ENCODE measurements around the gene KLF1. TPM values are rescaled to one million over a fixed set of nuclear protein-coding genes. Genes with fewer than 3 reads are reported as not detected.

Gene KLF1
- total and polyA plus RNA-seq, 2 of the 8 experiments (the other 6 are each of a cell fraction or from before 2014, with no cell fraction given) = 0.84 to 0.91 TPM

- Histone ChIP-seq H4K5ac (ENCODE audit: insufficient read length, low read depth, low read length) (no peak overlapping the region), H2AFZ (ENCODE audit: low read length) (no peak overlapping the region), H3K4me2 (ENCODE audit: insufficient read depth in 1 of 2, low read depth in 2 of 2, low read length in 2 of 2) (no peak overlapping the region), H3K9me3 (ENCODE audit: insufficient read depth in 2 of 2, low read depth in 1 of 2, low read length in 1 of 2) (peaks cover 2 to 9% of the 10 kb centered on the region in 2 experiments; a peak in 1 of 4 replicates), H2BK12ac (ENCODE audit: low read depth, low read length) (peak overlapping the region; percentile 23; the same call in 1 of the 2 replicates), H3K27me3 (replicated peaks in 1 of 4; ENCODE audit: control insufficient read depth in 3 of 4, extremely low read depth in 1 of 4, insufficient read depth in 3 of 4, low read length in 3 of 4) (peaks cover 6 to 12% (median 11%) of the 10 kb centered on the region in 4 experiments), H3K36me3 (ENCODE audit: control insufficient read depth in 2 of 4, insufficient read depth in 4 of 4, low read length in 3 of 4) (peaks cover 5 to 14% (median 10%) of the 10 kb centered on the region in 4 experiments; a peak in 5 of 8 replicates), H3K4me3 (ENCODE audit: extremely low read depth in 1 of 4, insufficient read depth in 2 of 4, low read depth in 3 of 4, low read length in 4 of 4) (no peak overlapping the region), H2AK5ac (ENCODE audit: low read depth, low read length) (peak overlapping the region; percentile 65; the same call in 1 of the 2 replicates), H4K8ac (ENCODE audit: extremely low read depth, insufficient read depth, low read length) (no peak overlapping the region), H3K79me1 (ENCODE audit: low read depth, low read length) (no peaks in the 10 kb centered on the region), H3K27ac (ENCODE audit: low read depth, low read length) (no peak overlapping the region), H3K56ac (replicated peaks; ENCODE audit: insufficient read length, low read depth, low read length) (no peak overlapping the region), H4K91ac (replicated peaks; ENCODE audit: insufficient read length, low read length) (no peak overlapping the region), H2BK5ac (ENCODE audit: low read depth, low read length) (no peak overlapping the region), H3K9ac (replicated peaks in 1 of 4; ENCODE audit: extremely low read depth in 1 of 4, low read depth in 3 of 4, low read length in 3 of 4) (no peak overlapping the region), H2BK120ac (replicated peaks; ENCODE audit: low read depth, low read length) (no peak overlapping the region), H3K14ac (ENCODE audit: insufficient read length) (no peak overlapping the region), H3K4me1 (replicated peaks in 1 of 4; ENCODE audit: control insufficient read depth in 3 of 4, insufficient read depth in 4 of 4, low read length in 3 of 4) (peaks cover 5 to 9% (median 7%) of the 10 kb centered on the region in 4 experiments; a peak in 6 of 7 replicates), H3K79me2 (ENCODE audit: control insufficient read depth in 1 of 2, insufficient read depth in 2 of 2, low read length in 2 of 2) (no peaks in the 10 kb centered on the region), H4K20me1 (replicated peaks in 1 of 2; ENCODE audit: control insufficient read depth in 1 of 2, insufficient read depth in 2 of 2, low read length in 2 of 2) (no peaks in the 10 kb centered on the region), H3K4ac (replicated peaks; ENCODE audit: insufficient read length, low read depth, low read length) (no peak overlapping the region), H3K23ac (ENCODE audit: insufficient read length) (no peak overlapping the region), H2BK20ac (ENCODE audit: low read length) (0 out of 2 replicates have a peak overlapping the region, but pooled peaks have one; percentile 23), H3K18ac (ENCODE audit: extremely low read depth, low read length) (no peak overlapping the region), H2BK15ac (ENCODE audit: low read length) (no peak overlapping the region), H3K23me2 (ENCODE audit: low read depth, low read length) (no peaks in the 10 kb centered on the region)
- DNase-seq (ENCODE audit: low read depth in 1 of 2, low spot score in 2 of 2) (no peak), FAIRE-seq (no peak)
- POLR2A ChIA-PET (ENCODE audit: partially characterized antibody) = interaction anchor here (1.2 to 13.9 kb wide), 7 partner anchors 8 to 34 kb away, joined by 4 to 180 read pairs (median 9); partner anchors contain the start of genes CALR, FARSA and GCDH
- WGBS, 2 experiments (ENCODE audit: extremely low coverage in 1 of 2, insufficient coverage in 1 of 2, insufficient read length in 1 of 2, insufficient replicate concordance in 2 of 2, low coverage in 1 of 2, low lambda C conversion rate in 2 of 2, missing lambda C conversion rate in 1 of 2) = 92% methylated on average over 14 of the region's 14 CpGs; no CpG with 5 or more reads in 1 of the 2 experiments
- CTCF ChIA-PET (ENCODE audit: partially characterized antibody) = interaction anchor here (0.6 kb wide), 1 partner anchor 307 kb away, joined by 3 read pairs; no protein-coding TSS in a partner anchor
- TF ChIP-seq CTBP2 (IDR thresholded peaks at IDR 0.05; ENCODE audit: borderline replicate concordance, insufficient read depth, insufficient read length, low read length) = no peak
- TF ChIP-seq HDAC6 (IDR thresholded peaks at IDR 0.05; ENCODE audit: low read depth, low read length) = no peak
- TF ChIP-seq RFX5 (IDR thresholded peaks at IDR 0.05; ENCODE audit: borderline replicate concordance, low read depth, low read length) = no peak
These were observed 31.3 kb upstream of the KLF1 start for GRCh38 chr19:12918253-12918652.

Data from H1 (cell line).